ENCODE measurements around the gene TMPO. TPM values are rescaled to one million over a fixed set of nuclear protein-coding genes. Genes with fewer than 3 reads are reported as not detected.

The TMPO gene
- total and polyA plus RNA-seq, 10 of the 15 experiments (the other 5 are each of a cell fraction or from before 2014, with no cell fraction given), result 79.8 to 246 (median 179) TPM

DNA sequence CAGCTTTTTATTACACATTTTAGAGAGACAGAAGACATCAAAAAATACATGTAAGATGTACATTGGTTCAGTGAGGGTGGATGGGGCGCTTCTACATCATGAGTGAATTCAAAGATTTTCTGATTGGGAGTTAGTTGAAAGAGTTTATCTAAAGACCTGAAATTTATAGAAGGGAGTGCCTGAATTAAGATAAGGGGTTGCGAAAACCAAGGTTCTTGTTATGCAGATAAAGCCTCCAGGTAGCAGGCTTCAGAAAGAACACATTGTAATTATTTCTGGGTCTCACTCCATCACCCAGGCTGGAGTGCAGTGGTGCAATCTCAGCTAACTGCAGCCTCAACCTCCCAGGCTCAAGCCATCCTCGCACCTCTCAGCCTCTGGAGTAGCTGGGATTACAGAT is 26.2 kb upstream of the TMPO start:
- SMC1A ChIA-PET (ENCODE audit: uncharacterized antibody, unreplicated experiment), result interaction anchor here (0.8 to 1.2 kb wide), 2 partner anchors 24 to 159 kb away, joined by 3 read pairs; no protein-coding TSS in a partner anchor
- POLR2A ChIA-PET, result no interaction called here
- Histone ChIP-seq H4K20me1 (ENCODE audit: control insufficient read depth, insufficient read depth) (no peaks in the 10 kb centered on the region), H3K9me3 (replicated peaks; ENCODE audit: control insufficient read depth, insufficient read depth, low read length) (no peaks in the 10 kb centered on the region), H3K36me3 (ENCODE audit: control insufficient read depth in 2 of 2, insufficient read depth in 2 of 2, low read length in 1 of 2) (no peaks in the 10 kb centered on the region), H3K4me3 (no peak overlapping the region), H3K27me3 (replicated peaks in 1 of 2; ENCODE audit: control insufficient read depth in 2 of 2, insufficient read depth in 2 of 2, low read length in 1 of 2) (no peaks in the 10 kb centered on the region; a peak in 1 of 4 replicates), H3K9ac (ENCODE audit: control insufficient read depth, insufficient read depth, low read length) (no peak overlapping the region), H3K4me1 (ENCODE audit: control insufficient read depth, insufficient read depth, low read length) (peaks cover 3% of the 10 kb centered on the region; the same call in 1 of the 2 replicates), H2AFZ (ENCODE audit: control insufficient read depth, low read depth, low read length) (no peak overlapping the region), H3K79me2 (ENCODE audit: control insufficient read depth, insufficient read depth, low read length) (no peaks in the 10 kb centered on the region), H3K4me2 (ENCODE audit: control insufficient read depth, insufficient read depth) (no peak overlapping the region), H3K27ac (ENCODE audit: control insufficient read depth, insufficient read depth) (no peak overlapping the region)
- DNase-seq (ENCODE audit: low read depth, low spot score) (no peak), FAIRE-seq (no peak), ATAC-seq (no peak)
- RAD21 ChIA-PET (ENCODE audit: unreplicated experiment), result no interaction called here
- in situ Hi-C loops (cut with MboI) (no loop called here), intact Hi-C loops (cut with micrococcal nuclease; ENCODE audit: unreplicated experiment) (no loop called here)
- WGBS (ENCODE audit: insufficient coverage, insufficient replicate concordance, low lambda C conversion rate, missing lambda C conversion rate), result 71% methylated on average over 3 of the region's 3 CpGs
- BruUV-seq (replicated peaks), result no TSS peak
- TF ChIP-seq, protein P1, sequence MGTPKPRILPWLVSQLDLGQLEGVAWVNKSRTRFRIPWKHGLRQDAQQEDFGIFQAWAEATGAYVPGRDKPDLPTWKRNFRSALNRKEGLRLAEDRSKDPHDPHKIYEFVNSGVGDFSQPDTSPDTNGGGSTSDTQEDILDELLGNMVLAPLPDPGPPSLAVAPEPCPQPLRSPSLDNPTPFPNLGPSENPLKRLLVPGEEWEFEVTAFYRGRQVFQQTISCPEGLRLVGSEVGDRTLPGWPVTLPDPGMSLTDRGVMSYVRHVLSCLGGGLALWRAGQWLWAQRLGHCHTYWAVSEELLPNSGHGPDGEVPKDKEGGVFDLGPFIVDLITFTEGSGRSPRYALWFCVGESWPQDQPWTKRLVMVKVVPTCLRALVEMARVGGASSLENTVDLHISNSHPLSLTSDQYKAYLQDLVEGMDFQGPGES (IDR thresholded peaks at IDR 0.05), result no peak
- TF ChIP-seq, protein P2, sequence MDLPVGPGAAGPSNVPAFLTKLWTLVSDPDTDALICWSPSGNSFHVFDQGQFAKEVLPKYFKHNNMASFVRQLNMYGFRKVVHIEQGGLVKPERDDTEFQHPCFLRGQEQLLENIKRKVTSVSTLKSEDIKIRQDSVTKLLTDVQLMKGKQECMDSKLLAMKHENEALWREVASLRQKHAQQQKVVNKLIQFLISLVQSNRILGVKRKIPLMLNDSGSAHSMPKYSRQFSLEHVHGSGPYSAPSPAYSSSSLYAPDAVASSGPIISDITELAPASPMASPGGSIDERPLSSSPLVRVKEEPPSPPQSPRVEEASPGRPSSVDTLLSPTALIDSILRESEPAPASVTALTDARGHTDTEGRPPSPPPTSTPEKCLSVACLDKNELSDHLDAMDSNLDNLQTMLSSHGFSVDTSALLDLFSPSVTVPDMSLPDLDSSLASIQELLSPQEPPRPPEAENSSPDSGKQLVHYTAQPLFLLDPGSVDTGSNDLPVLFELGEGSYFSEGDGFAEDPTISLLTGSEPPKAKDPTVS (IDR thresholded peaks at IDR 0.05; ENCODE audit: low read depth, low read length), result no peak
- TF ChIP-seq, protein P3, sequence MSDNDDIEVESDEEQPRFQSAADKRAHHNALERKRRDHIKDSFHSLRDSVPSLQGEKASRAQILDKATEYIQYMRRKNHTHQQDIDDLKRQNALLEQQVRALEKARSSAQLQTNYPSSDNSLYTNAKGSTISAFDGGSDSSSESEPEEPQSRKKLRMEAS (IDR thresholded peaks at IDR 0.05; ENCODE audit: low read depth, low read length), result no peak
- TF ChIP-seq, protein P4, sequence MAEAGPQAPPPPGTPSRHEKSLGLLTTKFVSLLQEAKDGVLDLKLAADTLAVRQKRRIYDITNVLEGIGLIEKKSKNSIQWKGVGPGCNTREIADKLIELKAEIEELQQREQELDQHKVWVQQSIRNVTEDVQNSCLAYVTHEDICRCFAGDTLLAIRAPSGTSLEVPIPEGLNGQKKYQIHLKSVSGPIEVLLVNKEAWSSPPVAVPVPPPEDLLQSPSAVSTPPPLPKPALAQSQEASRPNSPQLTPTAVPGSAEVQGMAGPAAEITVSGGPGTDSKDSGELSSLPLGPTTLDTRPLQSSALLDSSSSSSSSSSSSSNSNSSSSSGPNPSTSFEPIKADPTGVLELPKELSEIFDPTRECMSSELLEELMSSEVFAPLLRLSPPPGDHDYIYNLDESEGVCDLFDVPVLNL (IDR thresholded peaks at IDR 0.05; ENCODE audit: low read depth, low read length), result no peak
- TF ChIP-seq CHD1 (IDR thresholded peaks at IDR 0.05; ENCODE audit: low read depth, low read length), result no peak
- no peak for TF ChIP-seq SUPT20H (IDR thresholded peaks at IDR 0.05; ENCODE audit: borderline replicate concordance, control insufficient read depth, low read depth, low read length)
- no peak for TF ChIP-seq SMARCA5 (IDR thresholded peaks at IDR 0.05)
- no peak for TF ChIP-seq PAX5 (IDR thresholded peaks at IDR 0.05; ENCODE audit: borderline replicate concordance, low read depth, low read length)
- TF ChIP-seq ZNF207 (IDR thresholded peaks at IDR 0.05; ENCODE audit: borderline replicate concordance), result no peak
- CTCF ChIA-PET, result interaction anchor here (4.9 to 6.1 kb wide), 2 partner anchors 27 to 44 kb away, joined by 39 to 101 read pairs; partner anchors contain the start of gene TMPO

Measured in GM12878 (cell line).